ENCODE results near the gene GNL2.
"Not testable (repeated sequence)": the region's sequence is repeated elsewhere in the genome, so short reads cannot be mapped to it uniquely, and the experiment has no call there.

The GNL2 gene

GRCh38 chr1:37559080-37559479 is 36.7 kb downstream of the GNL2 start:
- no peak for DNase-seq (ENCODE audit: low read depth in 2 of 2)

DNA sequence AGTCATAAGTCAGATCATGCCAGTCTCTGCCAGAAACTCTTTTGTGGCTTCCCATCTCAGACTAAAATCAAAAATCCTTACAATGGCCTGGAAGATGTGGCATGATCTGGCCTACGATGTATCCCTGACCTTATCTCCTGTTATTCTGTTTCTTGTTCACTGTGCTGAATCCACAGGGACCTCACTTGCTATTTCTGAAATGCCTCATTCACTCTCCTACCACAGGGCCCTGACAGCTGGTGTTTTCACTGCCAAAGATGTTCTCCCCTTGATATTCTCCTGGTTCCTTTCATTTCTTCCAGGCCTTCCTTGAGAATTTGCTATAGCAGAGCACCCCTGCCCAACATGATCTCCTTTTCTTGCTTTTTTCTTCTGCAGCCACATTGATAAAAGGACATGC is 37.3 kb downstream of the GNL2 start:
- no peak for DNase-seq (ENCODE audit: low read depth in 2 of 2)

GRCh38 chr1:37557402-37557801 is 38.3 kb downstream of the GNL2 start:
- no peak for DNase-seq (ENCODE audit: low read depth in 2 of 2)

DNA sequence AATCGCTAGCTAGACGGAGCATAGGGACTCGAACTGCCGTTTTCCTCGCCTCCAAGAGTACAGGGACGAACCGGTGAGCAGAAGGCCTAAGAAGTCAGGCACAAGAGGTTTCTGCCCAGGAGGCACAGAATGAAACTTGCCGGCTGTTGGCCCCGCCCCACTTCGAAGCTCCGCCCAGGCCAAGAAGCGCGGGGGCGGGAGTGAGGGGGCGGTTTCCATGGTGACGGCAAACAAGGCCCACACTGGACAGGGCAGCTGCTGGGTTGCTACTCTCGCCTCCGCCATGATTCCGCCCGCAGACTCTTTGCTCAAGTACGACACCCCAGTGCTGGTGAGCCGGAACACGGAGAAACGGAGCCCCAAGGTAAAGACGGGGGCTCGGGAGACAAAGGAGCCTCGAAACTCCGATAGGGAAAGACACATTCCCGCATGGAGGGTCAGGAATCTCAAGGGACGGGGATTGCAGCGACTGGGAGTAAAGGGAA is 39.0 kb downstream of the GNL2 start, which contains the start of gene DNALI1:
Gene DNALI1, plus strand, starts transcription at position 229 of the 485 bp plus-strand sequence. Its CDS starts 55 bp downstream, at position 284.
- DNase-seq (ENCODE audit: low read depth in 2 of 2) = no peak

DNA sequence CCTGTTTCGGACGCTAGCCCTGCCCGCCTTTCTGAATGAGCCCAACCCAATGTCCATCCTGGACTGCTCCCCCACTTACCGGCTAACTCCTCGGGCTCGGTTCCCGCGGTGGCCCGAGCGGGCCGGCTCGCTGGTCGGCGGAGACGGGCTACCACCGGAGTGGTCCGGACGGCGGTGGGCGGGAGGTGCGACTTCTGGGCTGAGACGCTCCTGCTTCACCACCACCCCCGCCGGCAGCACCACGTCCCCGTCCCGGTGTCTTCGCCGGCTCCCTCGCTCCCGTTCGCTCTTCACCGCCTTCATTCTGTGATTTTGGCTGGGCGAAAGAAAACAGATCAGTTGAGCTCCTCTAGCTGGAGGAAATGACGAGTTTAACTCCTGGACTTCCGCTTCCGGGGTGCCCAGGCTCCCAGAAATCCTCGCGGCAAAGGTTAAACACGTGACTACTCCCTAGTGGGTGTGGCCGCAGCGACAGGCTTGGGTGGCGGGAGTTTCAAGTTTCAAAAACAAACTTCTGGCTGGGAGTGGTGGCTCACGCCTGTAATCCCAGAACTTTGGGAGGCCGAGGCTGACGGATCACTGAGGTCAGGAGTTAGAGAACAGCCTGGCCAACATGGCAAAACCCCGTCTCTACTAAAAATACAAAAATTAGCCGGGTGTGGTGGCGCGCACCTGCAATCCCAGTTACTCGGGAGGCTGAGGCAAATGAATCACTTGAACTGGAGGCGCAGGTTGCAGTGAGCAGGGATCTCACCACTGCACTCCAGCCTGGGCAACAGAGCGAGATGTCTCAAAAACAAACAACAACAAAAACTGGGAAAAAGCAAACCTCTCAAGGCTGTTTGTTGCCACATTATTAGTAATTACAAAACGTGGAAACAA is 41.6 kb downstream of the GNL2 start, which contains the start of gene SNIP1:
Gene SNIP1, minus strand, starts transcription at position 367 of the 882 bp plus-strand sequence. Its CDS starts 64 bp downstream, at position 303.
- peak; percentile 80 to 84 for DNase-seq (ENCODE audit: low read depth in 2 of 2)

GRCh38 chr1:37553598-37553926 is 42.2 kb downstream of the GNL2 start:
- DNase-seq (ENCODE audit: low read depth in 2 of 2) = no peak

DNA sequence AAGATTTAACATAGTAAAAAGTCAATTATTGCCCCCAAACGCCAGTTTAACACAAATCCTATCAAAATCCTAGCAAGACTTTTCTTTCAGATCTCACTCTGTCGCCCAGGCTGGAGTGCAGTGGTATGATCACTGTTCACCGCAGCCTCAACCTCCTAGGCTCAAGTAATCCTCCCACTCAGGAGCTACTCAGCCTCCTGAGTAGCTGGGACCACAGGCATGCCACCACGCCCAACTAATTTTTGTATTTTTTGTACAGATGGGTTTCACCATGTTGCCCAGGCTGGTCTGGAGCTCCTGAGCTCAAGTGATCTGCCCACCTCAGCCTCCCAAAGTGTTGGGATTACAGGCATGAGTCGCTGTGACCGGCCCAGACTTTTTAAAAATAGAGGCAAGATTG is 46.4 kb downstream of the GNL2 start:
- no peak for DNase-seq (ENCODE audit: low read depth in 2 of 2)

DNA sequence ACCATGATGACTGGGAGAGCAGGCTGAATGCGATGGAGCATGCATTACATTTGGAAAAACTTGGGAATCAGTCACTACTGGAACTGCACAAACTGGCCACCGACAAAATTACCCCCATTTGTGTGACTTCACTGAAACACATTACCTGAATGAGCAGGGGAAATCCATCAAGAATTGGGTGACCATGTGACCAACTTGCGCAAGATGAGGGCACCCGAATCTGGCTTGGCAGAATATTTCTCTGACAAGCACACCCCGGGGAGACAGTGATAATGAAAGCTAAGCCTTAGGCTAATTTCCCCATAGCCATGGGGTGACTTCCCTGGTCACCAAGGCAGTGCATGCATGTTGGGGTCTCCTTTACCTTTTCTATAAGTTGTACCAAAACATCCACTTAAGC is 50.7 kb downstream of the GNL2 start:
- DNase-seq (ENCODE audit: low read depth in 2 of 2) = no peak

GRCh38 chr1:37544530-37544929 is 51.2 kb downstream of the GNL2 start:
- no peak for DNase-seq (ENCODE audit: low read depth in 2 of 2)

DNA sequence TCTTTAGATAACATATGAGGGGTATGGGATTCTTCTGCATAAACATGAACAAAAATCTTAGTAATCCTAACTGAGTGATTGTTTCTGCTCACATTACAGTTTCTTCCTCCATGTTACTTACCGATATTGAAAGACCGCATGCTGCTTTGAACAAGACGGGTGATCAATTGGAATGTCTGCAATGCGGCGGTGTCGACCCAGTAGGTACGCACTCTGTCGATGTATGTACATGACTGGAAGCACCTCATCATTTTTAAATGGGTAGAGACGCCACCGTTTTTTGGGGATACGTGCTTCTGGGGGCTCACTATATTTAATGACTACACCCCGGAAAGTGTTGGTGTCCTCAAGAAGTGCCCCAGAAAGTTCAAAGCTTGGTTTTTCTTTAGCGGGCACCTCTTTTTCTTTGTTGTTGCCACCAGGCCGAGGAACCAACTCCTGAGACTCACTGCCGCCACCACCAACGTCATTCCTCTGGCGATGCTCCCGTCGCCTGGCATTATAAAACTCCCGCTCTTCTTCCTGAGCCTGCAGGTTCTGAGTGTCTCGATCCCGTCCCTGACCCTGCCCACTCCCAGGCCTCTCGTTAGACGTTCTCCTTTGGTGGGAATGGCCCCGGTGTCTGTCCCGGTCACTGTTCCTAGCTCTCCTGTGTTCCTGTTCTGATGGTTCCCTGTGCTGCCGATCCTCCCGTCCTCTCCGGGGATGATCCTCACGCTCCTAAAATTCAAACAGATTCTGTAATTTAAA is 55.5 kb downstream of the GNL2 start:
- no peak for DNase-seq (ENCODE audit: low read depth in 2 of 2)

DNA sequence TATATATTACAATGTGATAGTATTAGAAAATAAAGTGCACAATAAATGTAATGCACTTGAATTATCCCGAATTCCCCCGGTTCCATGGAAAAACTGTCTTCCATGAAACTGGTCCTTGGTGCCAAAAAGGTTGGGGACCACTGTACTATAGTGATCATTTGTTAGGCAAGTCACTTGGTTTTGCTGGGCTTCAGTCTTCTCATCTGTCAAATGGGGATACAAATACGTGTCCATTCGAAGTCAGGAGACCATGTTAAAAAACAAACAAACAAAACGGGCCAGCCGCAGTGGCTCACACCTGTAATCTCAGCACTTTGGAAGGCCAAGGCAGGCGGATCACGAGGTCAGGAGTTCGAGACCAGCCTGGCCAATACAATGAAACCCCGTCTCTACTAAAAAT is 56.6 kb downstream of the GNL2 start:
- DNase-seq (ENCODE audit: low read depth in 2 of 2) = not testable (repeated sequence)

GRCh38 chr1:37537378-37537777 is 58.4 kb downstream of the GNL2 start:
- no peak for DNase-seq (ENCODE audit: low read depth in 2 of 2)

DNA sequence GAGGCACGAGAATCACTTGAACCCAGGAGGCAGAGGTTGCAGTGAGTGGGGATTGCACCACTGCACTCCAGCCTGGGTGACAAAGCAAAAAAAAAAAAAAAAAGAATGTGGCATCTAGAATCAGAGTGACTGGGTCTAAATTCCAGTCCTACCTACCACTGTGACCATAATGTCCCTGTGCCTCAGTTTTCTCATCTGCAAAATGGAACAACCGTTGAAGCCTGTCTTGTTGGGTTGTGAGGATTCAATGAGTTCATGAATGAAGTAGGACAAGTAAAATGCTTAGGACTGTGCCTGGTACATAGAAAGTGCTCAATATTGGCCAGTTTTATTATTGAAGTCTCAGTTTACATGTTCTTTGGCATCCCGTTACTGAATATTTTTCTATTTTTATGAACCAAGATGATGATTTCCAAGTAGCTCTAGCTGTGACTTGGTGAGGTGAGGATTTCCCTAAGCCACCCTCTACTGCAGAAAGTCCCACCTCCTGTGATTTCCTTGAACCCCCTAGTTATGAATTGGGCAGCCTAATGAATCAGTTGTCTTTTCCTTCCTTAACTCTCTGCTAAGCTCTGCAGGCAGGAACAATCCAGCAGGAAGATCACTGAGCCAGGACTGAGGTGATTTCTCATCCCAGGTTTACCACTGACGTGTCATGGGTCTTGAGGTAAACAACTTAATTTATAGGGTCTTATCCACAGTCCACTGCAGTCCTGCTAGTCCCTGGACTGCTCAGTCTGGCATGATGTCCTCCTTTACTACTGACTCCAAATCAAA is 62.2 kb downstream of the GNL2 start:
- DNase-seq (ENCODE audit: low read depth in 2 of 2) = no peak

DNA sequence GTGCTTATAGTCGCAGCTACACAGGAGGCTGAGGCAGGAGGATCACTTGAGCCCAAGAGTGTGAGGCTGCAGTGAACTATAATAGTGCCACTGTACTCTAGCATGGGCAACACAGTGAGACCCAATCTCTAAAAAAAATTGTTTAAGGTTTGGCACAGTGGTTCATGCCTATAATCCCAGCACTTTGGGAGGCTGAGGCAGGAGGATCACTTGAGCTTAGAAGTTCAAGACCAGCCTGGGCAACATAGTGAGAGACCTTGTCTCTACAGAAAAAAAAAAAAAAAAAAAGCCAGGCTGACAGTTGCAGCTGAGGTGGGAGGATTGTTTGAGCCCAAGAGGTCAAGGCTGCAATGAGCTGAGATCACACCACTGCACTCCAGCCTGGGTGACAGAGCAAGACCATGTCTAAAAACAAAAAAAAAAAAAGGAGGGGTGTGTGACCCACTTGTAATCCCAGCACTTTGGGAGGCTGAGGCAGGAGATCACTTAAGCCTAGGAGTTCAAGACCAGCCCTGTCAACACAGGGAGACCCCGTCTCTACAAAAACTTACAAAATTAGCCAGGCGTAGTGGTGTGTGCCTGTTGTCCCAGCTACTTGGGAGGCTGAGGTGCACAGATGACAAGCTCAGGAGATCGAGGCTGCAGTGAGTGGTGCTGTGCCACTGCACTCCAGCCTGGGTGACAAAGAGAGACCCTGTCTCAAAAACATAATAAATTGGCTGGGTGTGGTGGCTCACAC is 63.1 kb downstream of the GNL2 start:
- not testable (repeated sequence) for DNase-seq (ENCODE audit: low read depth in 2 of 2)

- DNase-seq (ENCODE audit: low read depth in 2 of 2) = not testable (repeated sequence)
Observed at GRCh38 chr1:37529888-37530287, 65.8 kb downstream of the GNL2 start.

GRCh38 chr1:37519613-37520012 is 76.1 kb downstream of the GNL2 start:
- DNase-seq (ENCODE audit: low read depth in 2 of 2) = no peak

DNA sequence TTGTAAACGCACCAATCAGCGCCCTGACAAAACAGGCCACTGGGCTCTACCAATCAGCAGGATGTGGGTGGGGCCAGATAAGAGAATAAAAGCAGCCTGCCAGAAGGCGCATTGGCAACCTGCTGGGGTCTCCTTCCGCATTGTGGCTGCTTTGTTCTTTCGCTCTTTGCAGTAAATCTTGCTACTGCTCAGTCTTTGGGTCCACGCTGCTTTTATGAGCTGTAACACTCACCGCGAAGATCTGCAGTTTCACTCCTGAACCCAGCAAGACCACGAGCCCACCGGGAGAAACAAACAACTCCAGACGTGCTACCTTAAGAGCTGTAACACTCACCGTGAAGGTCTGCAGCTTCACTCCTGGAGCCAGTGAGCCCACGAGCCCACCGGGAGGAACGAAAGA is 76.8 kb downstream of the GNL2 start:
- peak in 1 of 2 donors; percentile 20 for DNase-seq (ENCODE audit: low read depth in 2 of 2)

DNA sequence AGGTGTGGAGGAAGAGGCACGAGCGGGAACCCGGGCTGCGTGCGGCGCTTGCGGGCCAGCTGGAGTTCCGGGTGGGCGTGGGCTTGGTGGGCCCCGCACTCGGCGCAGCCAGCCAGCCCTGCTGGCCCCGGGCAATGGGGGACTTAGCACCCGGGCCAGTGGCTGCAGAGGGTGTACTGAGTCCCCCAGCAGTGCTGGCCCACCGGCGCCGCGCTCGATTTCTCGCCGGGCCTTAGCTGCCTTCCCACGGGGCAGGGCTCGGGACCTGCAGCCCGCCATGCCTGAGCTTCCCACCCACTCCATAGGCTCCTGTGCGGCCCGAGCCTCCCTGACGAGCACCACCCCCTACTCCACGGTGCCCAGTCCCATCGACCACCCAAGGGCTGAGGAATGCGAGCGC is 77.5 kb downstream of the GNL2 start:
- not testable (repeated sequence) for DNase-seq (ENCODE audit: low read depth in 2 of 2)

DNA sequence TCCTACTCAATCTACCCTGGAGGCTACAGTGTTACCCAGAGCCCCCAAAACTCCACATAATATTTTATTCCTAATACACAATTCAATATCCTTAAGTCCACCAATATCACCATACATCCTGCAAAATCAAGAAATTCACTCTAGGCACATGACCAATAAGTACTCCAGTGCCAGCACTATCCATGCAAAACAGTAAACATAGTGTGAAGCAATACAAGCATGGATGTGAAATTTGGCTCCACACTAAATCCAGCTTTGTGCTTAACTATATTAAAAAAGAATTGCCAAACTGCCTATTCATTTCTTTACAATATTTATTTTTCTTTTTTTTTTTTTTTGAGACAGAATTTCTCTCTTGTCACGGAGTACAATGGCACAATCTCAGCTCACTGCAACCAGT is 78.2 kb downstream of the GNL2 start:
- DNase-seq (ENCODE audit: low read depth in 2 of 2) = no peak

All from stimulated activated CD4-positive, alpha-beta T cell treated with anti-CD3 and anti-CD28 coated beads, Interleukin-15, amount 100 ng/mL, for 48 hours (primary cell).